ENCODE results near the gene SRSF3.
"Not testable (repeated sequence)": the region's sequence is repeated elsewhere in the genome, so short reads cannot be mapped to it uniquely, and the experiment has no call there.

Gene SRSF3

GRCh38 chr6:36563928-36564284 lies 30.3 kb upstream of the SRSF3 start:
- H3K4me3 Mint-ChIP-seq: no peak overlapping the region

DNA sequence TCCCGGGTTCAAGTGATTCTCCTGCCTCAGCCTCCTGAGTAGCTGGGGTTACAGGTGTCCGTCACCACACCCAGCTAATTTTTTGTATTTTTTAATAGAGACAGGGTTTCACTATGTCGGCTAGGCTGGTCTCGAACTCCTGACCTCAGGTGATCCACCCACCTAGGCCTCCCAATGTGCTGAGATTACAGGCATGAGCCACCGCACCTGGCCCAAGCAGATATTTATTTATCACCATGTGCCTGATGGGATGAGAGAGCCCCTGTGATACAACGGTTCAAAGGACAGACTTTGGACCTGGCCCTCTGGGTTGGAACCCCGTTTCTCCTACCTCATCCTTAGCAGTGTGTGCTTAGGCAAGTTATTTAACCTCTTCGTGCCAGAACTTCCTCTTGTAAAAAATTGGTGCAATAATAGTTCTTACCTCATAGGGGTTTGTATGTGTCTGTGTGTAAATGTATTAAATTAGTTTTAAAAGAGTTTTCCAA lies 27.7 kb upstream of the SRSF3 start:
- H3K4me1 Mint-ChIP-seq (ENCODE audit: low read depth): peaks cover 18% of the 10 kb centered on the region
- H3K36me3 Mint-ChIP-seq (ENCODE audit: low read depth): no peaks in the 10 kb centered on the region
- H3K4me3 Mint-ChIP-seq: no peak overlapping the region
- no peaks in the 10 kb centered on the region for H3K9me3 Mint-ChIP-seq
- intact Hi-C loops (cut with micrococcal nuclease): no loop called here
- H3K27me3 Mint-ChIP-seq: no peaks in the 10 kb centered on the region
- no peak overlapping the region for H3K27ac Mint-ChIP-seq

More at GRCh38 chr6:36563928-36564284, 30.3 kb upstream of the SRSF3 start:
- Mint-ChIP-seq H3K36me3 (ENCODE audit: low read depth) (no peaks in the 10 kb centered on the region), H3K27me3 (no peaks in the 10 kb centered on the region), H3K27ac (no peak overlapping the region), H3K9me3 (no peaks in the 10 kb centered on the region), H3K4me1 (ENCODE audit: low read depth) (peaks cover 36% of the 10 kb centered on the region)
- intact Hi-C loops (cut with micrococcal nuclease): no loop called here

GRCh38 chr6:36570264-36570663 lies 23.9 kb upstream of the SRSF3 start:
- no peaks in the 10 kb centered on the region for H3K27me3 Mint-ChIP-seq
- no peak overlapping the region for H3K4me3 Mint-ChIP-seq
- no peaks in the 10 kb centered on the region for H3K36me3 Mint-ChIP-seq (ENCODE audit: low read depth)
- H3K9me3 Mint-ChIP-seq: no peaks in the 10 kb centered on the region
- intact Hi-C loops (cut with micrococcal nuclease): no loop called here
- peaks cover 5% of the 10 kb centered on the region for H3K4me1 Mint-ChIP-seq (ENCODE audit: low read depth)
- H3K27ac Mint-ChIP-seq: no peak overlapping the region

GRCh38 chr6:36571122-36572043 lies 22.8 kb upstream of the SRSF3 start:
- intact Hi-C loops (cut with micrococcal nuclease): no loop called here
- Mint-ChIP-seq H3K27me3 (no peaks in the 10 kb centered on the region), H3K4me1 (ENCODE audit: low read depth) (peaks cover 7% of the 10 kb centered on the region)

GRCh38 chr6:36572353-36573311 lies 21.5 kb upstream of the SRSF3 start:
- H3K27me3 Mint-ChIP-seq; H3K9me3 Mint-ChIP-seq; H3K4me3 Mint-ChIP-seq; H3K27ac Mint-ChIP-seq; intact Hi-C loops (cut with micrococcal nuclease); H3K36me3 Mint-ChIP-seq (ENCODE audit: low read depth): not testable (repeated sequence)
- H3K4me1 Mint-ChIP-seq (ENCODE audit: low read depth): peaks cover 19% of the 10 kb centered on the region

More at GRCh38 chr6:36571122-36572043, 22.8 kb upstream of the SRSF3 start:
- Mint-ChIP-seq H3K4me3 (no peak overlapping the region), H3K27ac (no peak overlapping the region), H3K9me3 (no peaks in the 10 kb centered on the region), H3K36me3 (ENCODE audit: low read depth) (no peaks in the 10 kb centered on the region)

DNA sequence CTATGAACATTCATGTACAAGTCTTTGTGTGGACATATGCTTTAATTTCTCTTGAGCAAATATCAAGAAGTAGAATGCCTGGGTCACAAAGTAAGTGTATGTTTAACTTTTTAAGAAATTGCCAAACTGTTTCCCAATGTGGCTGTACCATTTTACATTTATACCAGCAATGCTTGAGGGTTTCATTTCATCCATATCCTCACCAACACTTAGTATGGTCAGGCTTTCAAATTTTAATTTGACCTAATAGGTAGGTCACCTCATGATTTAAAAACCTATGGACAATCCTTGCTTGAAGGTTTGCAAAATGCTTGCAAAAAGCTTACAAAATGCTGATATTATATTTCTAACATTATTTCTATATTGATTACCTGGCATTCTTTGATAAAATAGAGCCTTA lies 19.5 kb upstream of the SRSF3 start:
- Mint-ChIP-seq H3K9me3 (no peaks in the 10 kb centered on the region), H3K36me3 (ENCODE audit: low read depth) (no peaks in the 10 kb centered on the region)
- intact Hi-C loops (cut with micrococcal nuclease): loop anchor here (5.0 kb wide), 1 partner anchor 152 kb away; no protein-coding TSS in a partner anchor

DNA sequence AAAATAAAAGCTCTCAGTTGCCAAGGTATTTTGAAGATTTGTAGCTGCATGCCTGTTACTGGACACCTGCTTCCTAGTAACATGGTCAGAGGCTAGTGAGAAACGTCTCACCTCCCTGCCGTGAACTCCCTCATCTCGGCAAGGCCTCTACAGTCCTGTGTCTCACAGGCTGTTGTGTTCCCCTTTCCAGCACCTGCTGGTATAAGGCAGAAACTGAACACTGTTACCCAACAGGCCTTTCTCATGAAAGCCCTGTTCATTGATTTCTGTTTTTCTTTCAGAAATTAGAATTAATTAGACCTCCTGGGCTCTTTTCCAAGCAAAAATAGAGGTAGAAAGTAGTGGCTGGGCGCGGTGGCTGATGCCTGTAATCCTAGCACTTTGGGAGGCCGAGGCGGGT lies 17.6 kb upstream of the SRSF3 start:
- intact Hi-C loops (cut with micrococcal nuclease): loop anchor here (5.0 kb wide), 1 partner anchor 154 kb away; no protein-coding TSS in a partner anchor
- H3K4me1 Mint-ChIP-seq (ENCODE audit: low read depth): peaks cover 44% of the 10 kb centered on the region
- H3K27ac Mint-ChIP-seq: peak overlapping the region; percentile 71
- no peaks in the 10 kb centered on the region for H3K9me3 Mint-ChIP-seq
- no peaks in the 10 kb centered on the region for H3K27me3 Mint-ChIP-seq
- no peak overlapping the region for H3K4me3 Mint-ChIP-seq
- no peaks in the 10 kb centered on the region for H3K36me3 Mint-ChIP-seq (ENCODE audit: low read depth)

More for the DNA sequence above, 19.5 kb upstream of the SRSF3 start:
- Mint-ChIP-seq H3K4me1 (ENCODE audit: low read depth) (peaks cover 33% of the 10 kb centered on the region), H3K27me3 (no peaks in the 10 kb centered on the region), H3K4me3 (no peak overlapping the region), H3K27ac (no peak overlapping the region)

DNA sequence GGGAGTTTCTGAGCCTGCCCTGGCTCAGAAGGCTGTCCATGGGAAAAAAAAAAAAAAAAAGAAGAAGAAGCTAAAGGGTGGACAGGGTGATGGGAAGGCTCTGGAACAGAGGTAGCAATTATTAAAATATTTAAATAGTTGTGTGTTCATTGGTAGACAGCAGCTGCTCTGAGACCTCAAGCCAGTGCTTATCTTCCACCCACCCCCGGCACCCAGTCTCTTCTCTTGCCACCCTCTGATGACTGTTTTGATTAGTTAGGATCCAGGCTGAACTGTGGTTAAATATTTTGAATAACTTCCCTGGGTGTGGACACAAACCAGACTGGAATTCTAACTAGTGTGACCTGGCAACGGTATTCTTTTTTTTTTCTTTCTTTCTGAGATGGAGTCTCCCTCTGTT lies 16.9 kb upstream of the SRSF3 start:
- peak overlapping the region; percentile 71 for H3K27ac Mint-ChIP-seq
- intact Hi-C loops (cut with micrococcal nuclease): loop anchor here (5.0 kb wide), 1 partner anchor 155 kb away; no protein-coding TSS in a partner anchor
- H3K4me3 Mint-ChIP-seq: no peak overlapping the region
- no peaks in the 10 kb centered on the region for H3K27me3 Mint-ChIP-seq
- peaks cover 44% of the 10 kb centered on the region for H3K4me1 Mint-ChIP-seq (ENCODE audit: low read depth)
- H3K36me3 Mint-ChIP-seq (ENCODE audit: low read depth): no peaks in the 10 kb centered on the region
- H3K9me3 Mint-ChIP-seq: no peaks in the 10 kb centered on the region

GRCh38 chr6:36578030-36578429 lies 16.1 kb upstream of the SRSF3 start:
- intact Hi-C loops (cut with micrococcal nuclease): loop anchor here (5.0 kb wide), 1 partner anchor 156 kb away; no protein-coding TSS in a partner anchor
- Mint-ChIP-seq H3K9me3 (no peaks in the 10 kb centered on the region), H3K4me3 (no peak overlapping the region), H3K27ac (peak overlapping the region; percentile 26), H3K27me3 (no peaks in the 10 kb centered on the region), H3K36me3 (ENCODE audit: low read depth) (no peaks in the 10 kb centered on the region), H3K4me1 (ENCODE audit: low read depth) (peaks cover 44% of the 10 kb centered on the region)

DNA sequence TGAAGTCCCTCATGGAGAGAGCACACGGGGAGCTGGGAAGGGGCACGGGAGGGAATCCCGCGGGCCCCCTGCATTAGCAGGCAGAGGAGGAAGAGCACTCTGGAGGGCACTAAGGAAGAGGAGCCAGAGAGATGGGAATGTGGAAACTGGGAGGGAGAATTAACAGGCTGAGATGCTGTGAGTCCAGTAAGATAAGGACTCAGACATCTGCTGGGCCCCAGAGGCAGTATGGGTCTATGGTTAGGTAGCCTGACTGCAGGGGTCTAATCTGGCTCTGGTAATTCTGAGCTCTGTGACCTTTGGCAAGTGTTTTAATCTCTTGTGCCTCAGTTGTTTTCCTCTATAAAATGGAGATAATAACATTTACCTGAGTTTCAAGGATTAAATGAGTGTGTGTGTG lies 15.7 kb upstream of the SRSF3 start:
- H3K27ac Mint-ChIP-seq: peak overlapping the region; percentile 26

DNA sequence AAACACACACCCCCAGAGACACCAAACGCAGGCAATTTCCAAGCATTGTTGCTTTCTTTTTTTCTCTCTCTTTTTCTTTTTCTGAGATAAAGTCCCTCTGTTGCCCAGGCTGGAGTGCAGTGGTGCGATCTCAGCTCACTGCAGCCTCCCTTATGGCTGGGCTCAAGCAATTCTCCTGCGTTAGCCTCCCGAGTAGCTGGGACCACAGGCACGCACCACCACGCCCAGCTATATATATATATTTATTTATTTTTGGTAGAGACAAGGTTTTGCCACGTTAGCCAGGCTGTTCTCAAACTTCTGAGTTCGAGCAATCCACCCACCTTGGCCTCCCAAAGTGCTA lies 14.0 kb upstream of the SRSF3 start:
- Mint-ChIP-seq H3K4me1 (ENCODE audit: low read depth) (peaks cover 39% of the 10 kb centered on the region), H3K4me3 (no peak overlapping the region), H3K27me3 (no peaks in the 10 kb centered on the region), H3K36me3 (ENCODE audit: low read depth) (no peaks in the 10 kb centered on the region), H3K9me3 (no peaks in the 10 kb centered on the region), H3K27ac (no peak overlapping the region)
- intact Hi-C loops (cut with micrococcal nuclease): no loop called here

More for the DNA sequence above, 15.7 kb upstream of the SRSF3 start:
- peaks cover 44% of the 10 kb centered on the region for H3K4me1 Mint-ChIP-seq (ENCODE audit: low read depth)
- no peak overlapping the region for H3K4me3 Mint-ChIP-seq
- H3K27me3 Mint-ChIP-seq: no peaks in the 10 kb centered on the region
- no peaks in the 10 kb centered on the region for H3K9me3 Mint-ChIP-seq
- no peaks in the 10 kb centered on the region for H3K36me3 Mint-ChIP-seq (ENCODE audit: low read depth)
- intact Hi-C loops (cut with micrococcal nuclease): loop anchor here (5.0 kb wide), 1 partner anchor 156 kb away; no protein-coding TSS in a partner anchor

- Mint-ChIP-seq H3K4me3 (no peak overlapping the region), H3K36me3 (ENCODE audit: low read depth) (no peaks in the 10 kb centered on the region), H3K9me3 (no peaks in the 10 kb centered on the region), H3K27ac (no peak overlapping the region), H3K27me3 (no peaks in the 10 kb centered on the region), H3K4me1 (ENCODE audit: low read depth) (peaks cover 34% of the 10 kb centered on the region)
- intact Hi-C loops (cut with micrococcal nuclease): no loop called here
Measured at GRCh38 chr6:36581716-36582115, 12.4 kb upstream of the SRSF3 start.

GRCh38 chr6:36586606-36587005 lies 7.6 kb upstream of the SRSF3 start:
- no peak overlapping the region for H3K4me3 Mint-ChIP-seq
- H3K36me3 Mint-ChIP-seq (ENCODE audit: low read depth): no peaks in the 10 kb centered on the region
- H3K9me3 Mint-ChIP-seq: no peaks in the 10 kb centered on the region
- intact Hi-C loops (cut with micrococcal nuclease): no loop called here
- H3K27me3 Mint-ChIP-seq: no peaks in the 10 kb centered on the region
- H3K4me1 Mint-ChIP-seq (ENCODE audit: low read depth): no peaks in the 10 kb centered on the region
- no peak overlapping the region for H3K27ac Mint-ChIP-seq

- H3K27ac Mint-ChIP-seq; intact Hi-C loops (cut with micrococcal nuclease); H3K9me3 Mint-ChIP-seq: not testable (repeated sequence)
Measured at GRCh38 chr6:36589025-36589400, 5.1 kb upstream of the SRSF3 start.

More at GRCh38 chr6:36589025-36589400, 5.1 kb upstream of the SRSF3 start:
- not testable (repeated sequence) for H3K4me3 Mint-ChIP-seq; H3K36me3 Mint-ChIP-seq (ENCODE audit: low read depth); H3K27me3 Mint-ChIP-seq
- H3K4me1 Mint-ChIP-seq (ENCODE audit: low read depth): peaks cover 11% of the 10 kb centered on the region
